ENCODE data around the gene MED15. TPM values are rescaled to one million over a fixed set of nuclear protein-coding genes. Genes with fewer than 3 reads are reported as not detected.
"Not testable (repeated sequence)": the region's sequence is repeated elsewhere in the genome, so short reads cannot be mapped to it uniquely, and the experiment has no call there.

MED15 gene
- polyA plus RNA-seq, 4 donors, result 31.8 to 67.8 (median 48.3) TPM

DNA sequence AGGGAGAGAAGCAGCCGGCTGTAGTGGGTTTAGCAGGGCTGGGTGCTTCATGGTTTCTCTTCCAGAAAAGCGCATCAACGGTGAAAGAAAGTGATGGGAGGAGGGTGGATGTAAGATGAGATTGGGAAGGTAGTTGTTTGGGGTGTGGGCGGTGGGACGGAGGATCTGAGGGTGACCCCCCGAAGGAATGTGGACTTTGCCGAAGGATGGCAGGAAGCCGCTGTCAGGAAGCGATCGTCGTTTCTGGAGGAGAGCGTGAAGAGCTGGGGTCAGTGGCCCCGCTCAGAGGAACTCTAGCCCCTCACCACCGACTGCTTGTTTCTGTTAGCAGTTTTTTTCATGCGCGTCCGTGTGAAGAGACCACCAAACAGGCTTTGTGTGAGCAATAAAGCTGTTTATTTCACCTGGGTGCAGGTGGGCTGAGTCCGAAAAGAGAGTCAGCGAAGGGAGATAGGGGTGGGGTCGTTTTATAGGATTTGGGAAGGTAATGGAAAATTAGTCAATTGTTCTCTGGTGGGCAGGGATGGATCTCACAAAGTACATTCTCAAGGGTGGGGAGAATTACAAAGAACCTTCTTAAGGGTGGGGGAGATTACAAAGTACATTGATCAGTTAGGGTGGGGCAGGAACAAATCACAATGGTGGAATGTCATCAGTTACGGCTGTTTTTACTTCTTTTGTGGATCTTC is 801 bp downstream of the MED15 start:
- DNase-seq (ENCODE audit: low read depth in 4 of 4, low spot score in 2 of 4), result not testable (repeated sequence)

DNA sequence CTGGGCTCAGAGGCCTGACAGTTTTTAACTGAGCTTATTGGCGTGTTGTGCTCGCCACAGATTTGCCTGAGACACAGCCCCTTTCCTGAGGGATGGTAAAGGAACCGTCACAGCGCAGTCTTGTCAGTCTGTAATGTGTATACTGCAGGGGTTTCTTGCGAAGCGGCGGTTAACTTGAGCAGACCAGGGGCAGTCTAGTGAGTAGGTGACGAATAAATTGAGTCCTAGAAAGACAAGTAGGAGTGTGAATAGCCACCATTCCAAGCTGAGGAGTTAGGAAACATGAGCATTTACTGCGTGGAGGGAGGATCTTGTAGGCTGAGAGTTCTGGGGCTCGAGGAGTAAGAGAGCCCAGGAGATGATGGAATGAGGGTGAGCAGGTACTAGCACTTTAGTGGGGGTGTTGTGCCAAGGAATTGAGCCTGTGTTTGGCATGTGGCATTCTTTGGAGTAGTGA is 1.4 kb downstream of the MED15 start:
- no peak for DNase-seq (ENCODE audit: low read depth in 4 of 4, low spot score in 2 of 4)

DNA sequence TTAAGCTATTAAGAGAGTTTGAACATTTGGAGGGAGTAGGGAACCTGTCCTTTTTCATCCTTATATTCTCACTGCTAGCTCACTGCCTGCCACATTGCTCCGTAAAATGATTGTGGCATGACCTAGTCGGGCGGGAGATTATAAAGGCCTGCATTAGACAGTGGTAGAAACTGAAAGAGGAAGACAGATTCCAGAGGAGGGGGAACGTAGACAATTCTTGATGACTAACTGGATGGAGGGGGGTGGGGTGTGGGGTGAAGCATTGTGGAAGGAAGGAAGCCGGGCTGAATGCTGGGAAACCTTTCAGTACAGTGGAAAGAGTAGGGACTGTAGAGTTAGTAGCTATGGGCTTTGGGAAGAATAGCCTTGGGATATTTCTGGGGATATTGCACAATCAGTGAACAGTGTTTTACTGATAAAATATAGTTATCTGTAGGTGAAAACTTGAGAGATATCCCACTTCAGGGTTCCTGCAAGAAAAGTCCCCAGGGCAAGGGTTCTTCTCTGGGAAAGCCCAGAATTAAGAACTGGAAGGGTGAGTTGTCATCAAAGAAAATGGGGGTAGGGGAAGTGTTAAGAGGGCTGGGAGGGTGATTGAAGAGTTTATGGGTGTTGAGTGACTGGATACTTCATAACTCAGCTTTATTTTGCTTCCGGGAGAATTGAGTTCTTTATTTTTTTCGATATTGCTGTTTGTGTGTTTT is 2.1 kb downstream of the MED15 start:
- no peak for DNase-seq (ENCODE audit: low read depth in 4 of 4, low spot score in 2 of 4)

DNA sequence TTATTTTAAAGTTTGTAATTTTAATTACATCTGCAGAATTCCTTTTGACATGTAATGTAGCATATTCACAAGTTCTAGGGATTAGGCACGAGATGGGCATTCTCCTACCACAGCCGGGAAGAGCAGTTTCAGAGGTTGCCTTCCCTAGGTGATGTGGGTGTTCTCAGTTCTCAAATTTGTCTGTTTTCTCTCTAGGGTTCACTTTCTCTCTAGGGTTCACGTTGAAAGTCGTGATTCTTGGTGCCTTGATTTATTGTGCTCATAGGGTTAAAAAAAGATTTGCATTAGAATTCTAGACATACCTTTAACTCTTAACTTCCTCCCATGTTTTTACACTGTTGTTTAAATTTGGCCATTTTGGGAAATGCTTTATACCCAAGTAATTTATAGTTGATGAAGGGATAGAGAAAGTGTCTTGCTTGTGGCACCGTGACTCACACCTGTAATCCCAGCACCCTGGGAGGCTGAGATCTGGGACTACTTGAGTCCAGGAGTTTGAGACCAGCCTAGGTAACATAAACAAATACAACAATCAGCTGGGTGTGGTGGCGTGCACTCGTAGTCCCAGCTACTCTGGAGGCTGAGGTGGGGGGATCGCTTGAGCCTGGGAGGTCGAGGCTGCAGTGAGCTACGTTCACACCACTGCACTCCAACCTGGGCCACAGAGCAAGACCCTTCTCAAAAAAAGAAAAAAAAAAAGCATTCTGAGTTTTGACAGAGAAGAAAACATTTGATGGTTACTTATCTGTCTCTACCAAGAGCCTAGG is 3.6 kb downstream of the MED15 start:
- DNase-seq (ENCODE audit: low read depth in 4 of 4, low spot score in 2 of 4), result no peak

DNA sequence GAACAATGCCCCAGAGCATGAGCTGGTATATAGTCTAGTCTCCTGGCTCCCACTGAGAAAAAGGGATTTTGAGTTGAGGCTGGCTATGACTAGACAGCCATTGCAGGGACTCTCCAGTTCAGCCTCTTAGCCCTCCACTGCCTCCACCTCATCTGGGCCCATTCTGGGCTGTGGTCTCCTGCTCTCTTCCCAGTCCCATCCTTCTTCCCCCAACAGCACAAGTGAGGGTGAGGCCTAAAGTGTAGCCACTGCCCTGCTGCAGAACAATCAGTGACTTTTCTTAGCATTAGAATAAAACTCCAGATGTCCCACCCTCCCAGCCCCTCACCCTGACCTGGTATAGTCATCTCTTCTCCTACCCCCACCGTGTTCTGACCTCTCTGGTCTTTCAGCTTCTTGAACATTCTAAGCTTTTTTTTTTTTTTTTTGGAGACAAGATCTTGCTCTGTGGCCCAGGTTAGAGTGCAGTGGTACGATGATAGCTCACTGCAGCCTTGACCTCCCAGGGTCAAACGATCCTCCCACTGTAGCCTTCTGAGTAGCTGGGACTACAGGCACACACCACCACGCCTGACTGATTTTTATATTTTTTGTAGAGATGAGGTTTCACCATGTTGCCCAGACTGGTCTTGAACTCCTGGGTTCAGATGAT is 4.3 kb downstream of the MED15 start:
- no peak for DNase-seq (ENCODE audit: low read depth in 4 of 4, low spot score in 2 of 4)

GRCh38 chr22:20514658-20515406 is 7.4 kb downstream of the MED15 start:
- no peak for DNase-seq (ENCODE audit: low read depth in 4 of 4, low spot score in 2 of 4)

DNA sequence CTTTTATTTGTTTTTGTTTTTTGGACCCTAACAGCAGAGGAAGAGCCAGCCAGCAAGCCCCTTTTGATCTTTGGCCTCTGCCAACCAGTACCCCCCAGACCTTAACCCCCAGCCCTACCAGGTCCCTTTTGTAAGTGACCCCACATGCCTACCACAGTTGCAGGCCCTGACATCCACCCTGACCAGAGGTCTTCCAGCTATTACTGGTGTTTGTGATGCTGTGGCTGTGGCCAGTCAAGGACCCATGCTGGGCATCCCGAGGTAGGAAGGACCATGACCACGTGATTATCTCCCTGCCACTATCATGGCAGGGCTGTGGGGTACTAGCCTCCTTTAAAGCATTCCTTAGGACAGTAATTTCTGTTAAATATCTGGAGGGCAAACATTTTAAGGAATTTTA is 9.0 kb downstream of the MED15 start:
- no peak for DNase-seq (ENCODE audit: low read depth in 4 of 4, low spot score in 2 of 4)

- no peak for DNase-seq (ENCODE audit: low read depth in 4 of 4, low spot score in 2 of 4)
Measured at GRCh38 chr22:20517422-20517821, 10.0 kb downstream of the MED15 start.

DNA sequence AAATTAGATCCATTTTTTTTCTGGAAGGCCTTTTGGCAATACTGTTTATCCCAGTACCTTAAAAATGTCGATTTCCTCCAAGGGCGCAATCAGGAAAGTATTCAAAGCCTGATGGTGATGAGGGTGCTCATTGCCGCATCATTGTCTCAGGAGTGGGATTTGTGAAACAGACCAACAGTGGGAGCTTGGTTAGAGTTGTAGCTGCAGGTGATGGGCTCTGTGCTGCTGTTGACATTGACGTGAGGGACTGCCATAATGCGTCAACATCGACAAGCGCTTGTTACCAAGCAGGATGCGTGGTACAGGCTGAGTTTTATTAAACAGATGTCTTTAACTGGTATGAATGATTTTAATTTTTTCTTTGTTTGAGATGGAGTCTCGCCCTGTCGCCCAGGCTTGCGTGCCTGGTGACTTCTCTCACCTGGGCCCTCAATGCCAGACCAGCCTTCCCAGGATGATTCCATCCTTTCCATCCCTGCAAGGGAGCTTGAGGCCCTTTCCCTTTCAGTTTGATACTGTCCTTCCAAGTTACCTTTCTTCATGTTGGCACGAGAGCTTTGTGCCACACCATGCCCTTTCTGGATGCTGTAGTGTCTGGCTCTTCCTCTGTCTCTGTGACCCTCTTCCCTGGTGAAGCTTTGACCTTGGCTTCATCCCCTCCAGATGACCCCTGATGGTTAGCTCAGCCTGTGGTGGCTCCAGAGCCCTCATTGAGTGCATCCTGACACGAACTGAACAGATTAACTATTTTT is 10.6 kb downstream of the MED15 start:
- DNase-seq (ENCODE audit: low read depth in 4 of 4, low spot score in 2 of 4), result no peak

DNA sequence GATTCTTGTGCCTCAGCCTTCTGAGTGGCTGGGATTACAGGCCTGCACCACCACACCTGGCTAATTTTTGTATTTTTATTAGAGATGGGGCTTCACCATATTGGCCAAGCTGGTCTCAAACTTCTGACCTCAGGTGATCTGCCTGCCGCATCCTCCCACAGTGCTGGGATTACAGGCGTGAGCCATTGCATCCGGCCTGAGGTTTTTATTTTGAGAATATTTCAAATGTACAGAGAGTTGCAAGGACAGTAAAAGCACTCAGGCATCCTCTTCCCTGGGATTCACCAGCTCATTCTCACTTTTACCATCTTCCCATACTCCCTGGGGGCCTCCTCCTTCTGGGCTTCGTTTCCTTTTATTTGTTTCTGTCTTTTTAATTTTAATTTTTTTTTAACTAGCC is 12.1 kb downstream of the MED15 start:
- DNase-seq (ENCODE audit: low read depth in 4 of 4, low spot score in 2 of 4), result no peak

GRCh38 chr22:20520093-20520511 is 12.7 kb downstream of the MED15 start:
- no peak for DNase-seq (ENCODE audit: low read depth in 4 of 4, low spot score in 2 of 4)

- DNase-seq (ENCODE audit: low read depth in 4 of 4, low spot score in 2 of 4), result no peak
Measured at GRCh38 chr22:20522134-20523004, 15.0 kb downstream of the MED15 start.

DNA sequence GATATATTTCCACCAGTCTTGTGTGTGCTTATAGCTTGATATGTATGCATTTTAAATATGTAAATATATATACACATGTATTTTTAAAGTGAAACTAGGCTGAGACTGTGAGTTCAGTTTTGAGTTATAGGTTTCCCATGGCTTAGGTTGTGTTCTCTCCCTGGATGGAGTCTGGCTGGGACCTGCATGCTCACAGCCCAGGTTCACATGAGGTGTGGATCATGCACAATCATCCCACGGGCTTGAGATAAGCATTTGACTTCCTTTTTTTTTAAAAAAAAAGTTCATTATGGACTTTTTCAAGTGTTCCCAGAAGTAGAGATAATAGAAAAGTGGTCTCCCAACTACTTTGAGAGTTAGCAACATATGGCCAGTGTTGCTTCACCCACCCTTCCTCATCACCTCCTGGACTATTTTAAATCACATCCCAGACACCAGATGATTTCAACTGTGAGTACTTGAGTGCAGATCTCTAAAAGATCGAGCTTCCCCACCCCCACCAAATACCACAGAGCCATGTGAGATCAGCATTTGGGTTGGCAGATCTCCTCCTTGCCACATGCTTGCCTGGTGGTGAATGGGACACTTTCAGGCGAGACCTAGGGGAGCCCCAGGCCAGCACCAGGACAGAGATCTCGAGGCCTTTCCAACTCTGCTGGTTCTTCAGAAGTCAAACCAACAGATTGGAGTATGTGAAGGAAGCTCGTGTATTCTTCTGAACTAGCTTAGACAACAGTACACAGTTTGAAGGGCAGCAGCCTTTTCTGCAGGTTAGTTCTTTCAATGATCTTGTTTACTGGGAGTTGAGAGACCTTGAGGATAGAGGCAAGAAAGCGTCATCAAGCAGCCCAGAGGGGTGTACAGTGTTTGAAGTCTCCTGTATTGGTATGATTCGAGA is 15.9 kb downstream of the MED15 start:
- DNase-seq (ENCODE audit: low read depth in 4 of 4, low spot score in 2 of 4), result no peak

GRCh38 chr22:20524004-20524481 is 16.6 kb downstream of the MED15 start:
- DNase-seq (ENCODE audit: low read depth in 4 of 4, low spot score in 2 of 4), result no peak

DNA sequence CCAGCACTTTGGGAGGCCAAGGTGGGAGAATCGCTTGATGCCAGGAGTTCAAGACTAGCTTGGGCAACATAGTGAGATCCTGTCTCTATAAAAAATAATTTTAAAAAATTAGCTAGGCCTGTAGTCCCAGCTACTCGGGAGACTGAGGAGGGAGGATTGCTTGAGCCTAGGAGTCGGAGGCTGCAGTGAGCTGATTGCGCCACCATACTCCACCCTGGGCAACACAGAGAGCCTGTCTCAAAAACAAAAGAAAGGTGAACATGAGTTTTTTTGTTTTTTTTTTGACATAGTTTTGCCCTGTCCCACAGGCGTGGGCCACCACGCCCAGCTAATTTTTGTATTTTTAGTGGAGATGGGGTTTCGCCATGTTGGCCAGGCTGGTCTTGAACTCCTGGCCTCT is 17.6 kb downstream of the MED15 start:
- DNase-seq (ENCODE audit: low read depth in 4 of 4, low spot score in 2 of 4), result no peak

- no peak for DNase-seq (ENCODE audit: low read depth in 4 of 4, low spot score in 2 of 4)
Measured at GRCh38 chr22:20526305-20526627, 18.9 kb downstream of the MED15 start.

- no peak for DNase-seq (ENCODE audit: low read depth in 4 of 4, low spot score in 2 of 4)
Measured at GRCh38 chr22:20526628-20527355, 19.4 kb downstream of the MED15 start.
